A673 (cell line): Measurements from ENCODE around the gene PIM3.

Source experiments
- EZH2 ChIP-seq: fragments of 200-600 bp; sonication (generic); IDR thresholded peaks from 2 replicates; pipeline ENCODE4 v1.6.1; 2017; ENCODE audit warnings: borderline replicate concordance, low read depth, mild to moderate bottlenecking, mixed read lengths, antibody characterized with exemption, low read length; ENCODE audit not compliant: poor library complexity, severe bottlenecking
- TF ChIP-seq, protein P1 (sequence below): fragments of 300-800, 200-600 bp; sonication (generic); conservative IDR thresholded peaks from 2 replicates; pipeline ENCODE4 v1.5.1; 2017; ENCODE audit warnings: low read depth, mild to moderate bottlenecking, antibody characterized with exemption, low read length, moderate library complexity, mixed read lengths

DNA sequence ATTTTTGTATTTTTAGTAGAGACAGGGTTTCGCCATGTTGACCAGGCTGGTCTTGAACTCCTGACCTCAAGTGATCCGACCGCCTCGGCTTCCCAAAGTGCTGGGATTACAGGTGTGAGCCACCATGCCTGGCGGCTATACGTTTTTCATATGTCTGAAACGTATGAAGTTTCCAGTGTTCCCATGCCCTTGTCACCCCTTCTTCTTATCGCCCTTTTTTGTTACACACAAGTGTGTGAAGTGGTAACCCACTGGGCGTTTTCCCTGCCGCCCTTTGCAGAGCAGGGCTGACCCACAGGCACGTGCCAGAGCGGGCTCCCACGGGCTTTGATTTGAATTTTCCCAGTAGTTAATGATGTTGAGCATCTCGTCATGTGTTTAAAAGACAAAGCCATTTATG is 17.0 kb downstream of the PIM3 start:
- TF ChIP-seq, protein P1, sequence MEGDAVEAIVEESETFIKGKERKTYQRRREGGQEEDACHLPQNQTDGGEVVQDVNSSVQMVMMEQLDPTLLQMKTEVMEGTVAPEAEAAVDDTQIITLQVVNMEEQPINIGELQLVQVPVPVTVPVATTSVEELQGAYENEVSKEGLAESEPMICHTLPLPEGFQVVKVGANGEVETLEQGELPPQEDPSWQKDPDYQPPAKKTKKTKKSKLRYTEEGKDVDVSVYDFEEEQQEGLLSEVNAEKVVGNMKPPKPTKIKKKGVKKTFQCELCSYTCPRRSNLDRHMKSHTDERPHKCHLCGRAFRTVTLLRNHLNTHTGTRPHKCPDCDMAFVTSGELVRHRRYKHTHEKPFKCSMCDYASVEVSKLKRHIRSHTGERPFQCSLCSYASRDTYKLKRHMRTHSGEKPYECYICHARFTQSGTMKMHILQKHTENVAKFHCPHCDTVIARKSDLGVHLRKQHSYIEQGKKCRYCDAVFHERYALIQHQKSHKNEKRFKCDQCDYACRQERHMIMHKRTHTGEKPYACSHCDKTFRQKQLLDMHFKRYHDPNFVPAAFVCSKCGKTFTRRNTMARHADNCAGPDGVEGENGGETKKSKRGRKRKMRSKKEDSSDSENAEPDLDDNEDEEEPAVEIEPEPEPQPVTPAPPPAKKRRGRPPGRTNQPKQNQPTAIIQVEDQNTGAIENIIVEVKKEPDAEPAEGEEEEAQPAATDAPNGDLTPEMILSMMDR: no peak
- no peak for TF ChIP-seq EZH2
